Smooth muscle cell (in vitro differentiated cells): ENCODE measurements around the gene RERE. TPM values are rescaled to one million over a fixed set of nuclear protein-coding genes. Genes with fewer than 3 reads are reported as not detected.

ENCODE experiments used
- DNase-seq: peaks from one replicate; lab custom pipeline; 2025; ENCODE audit not compliant: unreplicated experiment; lab: John Stamatoyannopoulos, UW
- H2AFZ ChIP-seq: fragments of 200-600 bp; sonication (generic); 2 replicates; pipeline ENCODE4 v1.6.0; 2016; ENCODE audit warnings: antibody characterized with exemption, low read depth, mild to moderate bottlenecking
- H3F3A ChIP-seq: fragments of 200-600 bp; sonication (generic); 2 replicates; pipeline ENCODE4 v1.6.0; 2017; ENCODE audit warnings: antibody characterized with exemption, low read depth
- H3K27ac ChIP-seq: fragments of 200-600 bp; sonication (generic); 2 replicates; pipeline ENCODE4 v1.5.1; 2016; ENCODE audit warnings: low read depth, mild to moderate bottlenecking
- H3K27me3 ChIP-seq: fragments of 200-600 bp; sonication (generic); 2 replicates; pipeline ENCODE4 v1.6.1; 2016; ENCODE audit warnings: low read depth, mild to moderate bottlenecking
- H3K36me3 ChIP-seq: fragments of 200-600 bp; sonication (generic); 2 replicates; pipeline ENCODE4 v1.5.1; 2016; ENCODE audit warnings: low read depth
- H3K4me1 ChIP-seq: fragments of 200-600 bp; sonication (generic); 2 replicates; pipeline ENCODE4 v1.5.1; 2016; ENCODE audit warnings: low read depth
- H3K4me2 ChIP-seq: fragments of 200-600 bp; sonication (generic); 2 replicates; pipeline ENCODE4 v1.6.0; 2016; ENCODE audit warnings: mild to moderate bottlenecking
- H3K4me3 ChIP-seq: fragments of 200-600 bp; sonication (generic); 2 replicates; pipeline ENCODE4 v1.5.1; 2016; ENCODE audit warnings: mild to moderate bottlenecking
- H3K79me2 ChIP-seq: fragments of 200-600 bp; sonication (generic); 2 replicates; pipeline ENCODE4 v1.6.0; 2016; ENCODE audit warnings: low read depth, mild to moderate bottlenecking
- H3K9ac ChIP-seq: fragments of 200-600 bp; sonication (generic); 2 replicates; pipeline ENCODE4 v1.6.0; 2016; ENCODE audit warnings: low read depth
- H3K9me3 ChIP-seq: fragments of 200-600 bp; sonication (generic); replicated peaks from 2 replicates; pipeline ENCODE4 v1.5.1; 2016; ENCODE audit warnings: low read depth
- H4K20me1 ChIP-seq: fragments of 200-600 bp; sonication (generic); 2 replicates; pipeline ENCODE4 v1.6.0; 2016; ENCODE audit warnings: low read depth
- WGBS: methylation state at CpG from one replicate; pipeline ENCODE4 v1.1.7; 2016; ENCODE audit warnings: low lambda C conversion rate; 5-methylcytosine and 5-hydroxymethylcytosine counted together
- polyA plus RNA-seq: library from polyadenylated mRNA; unstranded; fragments of >200 nt; fragmentation: Nextera tagmentation; extraction: Ambion mirVana; gene quantifications from 2 replicates; pipeline ENCODE4 v1.2.1, GENCODE V29; 2016
- total RNA-seq: library from RNA; depleted of rRNA; stranded (reverse); fragments of >200 nt; gene quantifications from 2 replicates; pipeline ENCODE4 v1.2.3, GENCODE V29; 2014
- TF ChIP-seq, protein P1 (sequence below): fragments of 200-600 bp; sonication (generic); IDR thresholded peaks from 2 replicates; pipeline ENCODE4 v1.5.1; 2017; ENCODE audit warnings: borderline replicate concordance, mild to moderate bottlenecking, antibody characterized with exemption; ENCODE audit not compliant: insufficient read depth, poor library complexity, severe bottlenecking

RERE gene
- total and polyA plus RNA-seq, 2 experiments from 2014 or later: 45.6 to 59.2 TPM

DNA sequence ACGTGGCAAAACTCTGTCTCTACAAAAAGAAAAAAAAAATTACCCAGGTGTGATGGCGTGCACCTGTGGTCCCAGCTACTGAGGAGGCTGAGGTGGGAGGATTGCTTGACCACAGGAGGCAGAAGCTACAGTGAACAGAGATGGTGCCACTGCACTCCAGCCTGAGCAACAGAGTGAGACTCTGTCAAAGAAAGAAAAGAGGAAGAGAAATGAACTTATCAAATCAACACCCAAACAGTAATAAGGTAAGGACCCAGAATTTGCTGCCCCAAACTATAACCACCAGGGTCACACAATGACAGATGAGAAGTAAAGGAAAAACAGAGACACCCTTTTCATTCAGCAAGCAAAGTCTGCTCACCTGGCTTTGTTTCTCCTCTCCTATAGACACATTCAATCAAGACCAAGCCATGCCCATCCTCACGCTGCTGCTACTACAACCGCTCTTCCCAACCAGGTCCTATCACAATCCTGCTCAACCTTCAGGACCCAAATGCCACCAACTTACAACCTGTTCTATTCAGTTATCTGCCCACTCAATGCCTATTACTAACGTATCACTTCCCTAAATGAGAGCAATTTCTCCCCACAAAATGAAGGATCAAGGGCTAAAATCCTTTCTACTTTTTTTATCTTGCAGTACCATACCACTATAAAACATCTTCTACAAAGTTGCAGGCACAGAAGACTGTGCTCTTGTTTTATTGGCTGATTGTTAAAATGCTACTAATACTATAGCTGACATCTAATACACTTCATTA is 183.5 kb downstream of the RERE start:
- Histone ChIP-seq H3K9me3 (no peaks in the 10 kb centered on the region), H2AFZ (no peak overlapping the region), H3K36me3 (no peaks in the 10 kb centered on the region), H3K4me2 (no peak overlapping the region), H4K20me1 (peaks cover 94% of the 10 kb centered on the region), H3K27me3 (no peaks in the 10 kb centered on the region), H3F3A (peaks cover 4% of the 10 kb centered on the region), H3K9ac (no peak overlapping the region), H3K4me3 (no peak overlapping the region), H3K27ac (no peak overlapping the region), H3K79me2 (peaks cover 95% of the 10 kb centered on the region), H3K4me1 (peaks cover 23% of the 10 kb centered on the region)
- WGBS: 96% methylated on average over 5 of the region's 5 CpGs
- no peak for DNase-seq
- TF ChIP-seq, protein P1, sequence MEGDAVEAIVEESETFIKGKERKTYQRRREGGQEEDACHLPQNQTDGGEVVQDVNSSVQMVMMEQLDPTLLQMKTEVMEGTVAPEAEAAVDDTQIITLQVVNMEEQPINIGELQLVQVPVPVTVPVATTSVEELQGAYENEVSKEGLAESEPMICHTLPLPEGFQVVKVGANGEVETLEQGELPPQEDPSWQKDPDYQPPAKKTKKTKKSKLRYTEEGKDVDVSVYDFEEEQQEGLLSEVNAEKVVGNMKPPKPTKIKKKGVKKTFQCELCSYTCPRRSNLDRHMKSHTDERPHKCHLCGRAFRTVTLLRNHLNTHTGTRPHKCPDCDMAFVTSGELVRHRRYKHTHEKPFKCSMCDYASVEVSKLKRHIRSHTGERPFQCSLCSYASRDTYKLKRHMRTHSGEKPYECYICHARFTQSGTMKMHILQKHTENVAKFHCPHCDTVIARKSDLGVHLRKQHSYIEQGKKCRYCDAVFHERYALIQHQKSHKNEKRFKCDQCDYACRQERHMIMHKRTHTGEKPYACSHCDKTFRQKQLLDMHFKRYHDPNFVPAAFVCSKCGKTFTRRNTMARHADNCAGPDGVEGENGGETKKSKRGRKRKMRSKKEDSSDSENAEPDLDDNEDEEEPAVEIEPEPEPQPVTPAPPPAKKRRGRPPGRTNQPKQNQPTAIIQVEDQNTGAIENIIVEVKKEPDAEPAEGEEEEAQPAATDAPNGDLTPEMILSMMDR: no peak

DNA sequence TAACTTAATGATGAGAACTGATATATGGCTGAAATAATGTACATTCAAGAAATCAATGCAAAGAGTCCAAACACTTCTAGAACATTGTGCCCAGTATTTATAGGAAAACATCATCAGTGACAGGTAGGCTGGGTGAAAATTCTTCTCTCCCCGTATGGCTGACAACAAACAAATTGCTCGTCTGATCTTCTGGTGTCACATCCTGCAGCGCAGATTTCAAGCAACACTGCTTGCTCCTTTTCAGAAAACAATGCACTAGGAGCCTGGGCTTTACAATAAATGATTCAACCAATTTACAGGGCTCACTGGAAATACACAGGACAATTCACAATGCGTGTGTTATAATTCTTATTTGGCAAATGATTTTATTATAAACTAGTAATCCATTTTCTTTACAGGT is 185.3 kb downstream of the RERE start:
- H3K4me1 ChIP-seq: peaks cover 37% of the 10 kb centered on the region
- no peaks in the 10 kb centered on the region for H3K27me3 ChIP-seq
- H3F3A ChIP-seq: peaks cover 14% of the 10 kb centered on the region
- no peak overlapping the region for H2AFZ ChIP-seq
- no peak overlapping the region for H3K4me2 ChIP-seq
- no peak for DNase-seq
- H3K79me2 ChIP-seq: peaks cover 92% of the 10 kb centered on the region
- no peak overlapping the region for H3K9ac ChIP-seq
- TF ChIP-seq, protein P1: no peak
- H3K27ac ChIP-seq: no peak overlapping the region
- H3K36me3 ChIP-seq: no peaks in the 10 kb centered on the region
- no peak overlapping the region for H3K4me3 ChIP-seq
- WGBS: 76% methylated on average over 4 of the region's 4 CpGs
- peaks cover 90% of the 10 kb centered on the region for H4K20me1 ChIP-seq
- no peaks in the 10 kb centered on the region for H3K9me3 ChIP-seq

DNA sequence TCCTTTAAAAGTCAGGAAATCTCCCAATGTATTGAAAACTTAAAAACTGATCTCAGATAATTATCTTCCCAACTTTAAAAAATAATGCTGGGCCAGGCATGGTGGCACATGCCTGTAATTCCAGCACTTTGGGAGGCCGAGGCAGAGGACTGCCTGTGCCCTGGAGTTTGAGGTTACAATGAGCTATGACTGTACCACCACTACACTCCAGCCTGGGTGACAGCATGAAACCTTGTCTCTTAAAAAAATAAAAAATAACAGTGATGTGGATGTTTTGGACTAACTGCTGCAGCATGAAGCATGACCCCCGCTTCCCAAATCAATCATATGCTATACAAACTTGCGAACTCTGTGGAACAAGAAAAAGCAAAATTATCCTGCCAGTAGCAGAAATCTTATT is 186.3 kb downstream of the RERE start:
- TF ChIP-seq, protein P1: no peak
- DNase-seq: no peak
- peaks cover 44% of the 10 kb centered on the region for H3K4me1 ChIP-seq
- H3K4me3 ChIP-seq: no peak overlapping the region
- H3K36me3 ChIP-seq: no peaks in the 10 kb centered on the region
- peak overlapping the region; percentile 29 for H3K4me2 ChIP-seq
- H2AFZ ChIP-seq: no peak overlapping the region
- peaks cover 83% of the 10 kb centered on the region for H3K79me2 ChIP-seq
- WGBS: 75% methylated on average over 3 of the region's 3 CpGs
- H3F3A ChIP-seq: peaks cover 17% of the 10 kb centered on the region
- no peaks in the 10 kb centered on the region for H3K27me3 ChIP-seq
- no peak overlapping the region for H3K9ac ChIP-seq
- peaks cover 88% of the 10 kb centered on the region for H4K20me1 ChIP-seq
- no peak overlapping the region for H3K27ac ChIP-seq
- H3K9me3 ChIP-seq: no peaks in the 10 kb centered on the region
